GM04504 (cell line): Measurements from ENCODE around the gene COPS8.

ENCODE experiments used
- DNase-seq: peaks from one replicate; pipeline ENCODE4 v3.0.0-alpha.2; 2012; ENCODE audit warnings: low read depth

Gene COPS8

DNA sequence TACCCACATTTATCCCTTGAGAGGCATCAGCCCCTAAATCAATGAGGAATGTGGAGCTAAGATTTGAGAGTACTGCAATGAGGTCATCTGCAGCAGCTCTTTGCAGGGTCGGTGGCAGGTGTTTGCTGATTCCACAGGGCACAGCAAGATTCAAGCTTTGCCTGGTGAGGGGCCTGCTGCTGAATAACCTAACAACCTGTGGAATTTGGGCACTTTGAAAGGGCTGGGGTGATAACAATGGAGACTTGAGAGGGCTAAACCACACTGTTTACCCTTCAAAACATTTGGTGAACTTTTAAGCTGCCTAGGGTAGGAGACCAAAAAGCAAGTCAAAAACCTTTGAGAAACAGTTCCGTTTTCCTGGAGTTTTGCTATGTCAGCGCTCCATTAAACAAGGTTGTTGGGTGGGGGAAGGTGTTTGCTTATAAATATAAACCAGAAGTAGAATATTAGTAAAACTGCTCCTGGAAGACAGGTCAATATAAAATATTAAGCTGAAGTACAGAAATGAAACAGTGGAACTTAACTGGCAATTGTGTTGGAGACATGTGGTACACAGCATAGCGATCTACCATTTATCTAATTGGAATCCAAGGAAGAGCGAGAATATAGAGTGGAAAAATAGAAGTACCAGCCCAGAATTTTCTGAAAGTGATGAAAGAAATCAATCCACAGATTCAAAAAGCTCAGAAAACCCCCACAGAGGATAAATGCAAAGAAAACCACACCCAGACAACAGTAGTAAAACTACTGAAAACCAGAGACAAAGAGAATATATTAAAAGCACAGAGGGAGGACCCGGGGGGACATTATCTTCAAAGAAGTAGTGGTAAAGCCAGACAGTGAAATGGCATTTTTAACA lies 15.7 kb downstream of the COPS8 start:
- DNase-seq, result no peak

DNA sequence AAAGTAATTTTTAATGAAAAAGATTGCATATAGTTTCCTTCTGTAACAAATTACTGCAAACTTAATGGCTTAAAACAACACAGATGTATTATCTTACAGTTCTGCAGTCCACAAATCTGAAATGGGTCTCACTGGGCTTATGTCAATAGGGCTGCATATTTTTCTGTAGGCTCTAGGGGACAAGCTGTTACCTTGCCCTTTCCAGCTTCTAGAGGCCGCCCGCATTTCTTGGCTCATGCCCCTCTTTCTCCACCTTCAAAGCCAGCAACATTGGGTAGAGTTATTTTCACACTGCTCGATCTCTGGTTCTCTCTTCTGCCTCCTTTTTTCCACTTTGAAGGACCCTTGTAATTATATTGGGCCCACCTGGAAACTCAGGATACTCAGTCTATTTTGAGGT lies 16.7 kb downstream of the COPS8 start:
- no peak for DNase-seq

DNA sequence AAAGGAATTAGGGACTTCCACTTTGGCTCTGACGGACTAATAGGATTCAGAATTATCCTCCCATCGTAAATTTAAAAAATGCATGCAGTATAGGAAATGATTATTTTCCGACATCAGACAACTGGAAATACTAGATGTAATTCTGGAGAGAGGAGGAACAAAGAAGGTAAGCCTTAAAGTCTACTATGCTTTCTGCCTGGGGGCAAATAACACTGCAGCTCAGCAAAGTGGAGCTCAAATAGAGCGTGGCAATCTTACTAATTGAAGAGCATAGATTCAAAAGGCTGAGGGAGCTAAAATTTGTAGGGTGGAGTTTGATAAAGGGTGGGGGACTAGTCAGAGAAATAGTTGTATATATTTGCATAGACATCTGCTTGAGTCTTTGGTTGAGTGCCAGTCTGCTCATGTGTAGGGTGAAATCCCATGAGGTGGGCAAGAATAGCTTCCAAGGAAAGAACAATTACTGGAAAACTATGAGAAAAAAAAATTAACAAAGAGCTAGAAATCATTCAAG lies 23.8 kb downstream of the COPS8 start:
- no peak for DNase-seq

DNA sequence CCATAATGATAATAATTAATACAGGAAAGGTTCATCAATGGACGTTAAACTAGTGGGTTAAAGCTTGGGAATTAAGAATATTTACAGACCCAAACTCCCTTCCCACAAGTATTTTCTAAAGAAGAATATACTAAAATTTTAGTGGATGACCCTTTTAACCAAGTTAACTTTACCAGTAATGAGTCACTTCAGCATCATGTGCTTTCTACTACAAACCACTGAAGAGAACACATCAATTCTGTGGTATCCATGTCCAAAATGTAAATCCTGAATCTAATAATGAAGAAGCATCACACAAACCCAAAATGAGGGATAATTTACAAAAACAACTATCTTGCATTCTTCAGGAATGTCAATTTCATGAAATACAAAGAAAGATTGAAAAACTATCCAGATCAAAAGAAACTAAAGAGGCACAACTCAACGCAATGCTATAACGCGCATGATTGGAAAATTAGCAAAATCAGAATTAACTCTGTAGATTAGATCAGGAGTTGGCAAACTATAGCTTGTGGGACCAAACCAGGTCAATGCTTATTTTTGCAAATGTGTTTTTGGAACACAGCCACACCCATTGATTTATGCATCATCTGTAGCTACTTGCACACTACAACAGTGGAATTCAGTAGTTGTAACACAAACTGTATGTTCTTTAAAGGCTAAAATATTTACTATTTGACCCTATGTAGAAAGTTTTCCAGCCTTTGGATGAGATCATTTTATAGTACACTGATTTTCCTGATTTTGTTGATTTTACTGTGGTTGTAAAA lies 27.5 kb downstream of the COPS8 start:
- DNase-seq, result no peak

DNA sequence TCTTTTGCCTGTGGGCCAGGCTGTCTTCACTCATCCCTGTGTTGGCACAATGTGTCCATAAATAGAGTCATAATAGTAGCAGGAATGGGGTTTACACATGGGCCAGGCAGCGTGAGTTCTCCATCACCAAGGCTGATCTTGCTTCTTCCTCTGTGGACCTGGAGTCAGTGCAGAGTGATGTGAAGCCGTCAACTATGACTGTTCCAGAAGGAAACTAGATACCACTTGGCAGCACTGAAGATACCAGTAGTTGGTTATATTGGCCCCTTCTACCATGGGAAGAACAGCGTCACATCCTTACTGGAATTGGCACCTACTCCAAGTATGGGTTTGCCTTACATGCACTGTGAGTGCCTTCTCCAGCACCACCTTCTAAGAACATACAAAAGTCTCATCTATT lies 30.2 kb downstream of the COPS8 start:
- no peak for DNase-seq

DNA sequence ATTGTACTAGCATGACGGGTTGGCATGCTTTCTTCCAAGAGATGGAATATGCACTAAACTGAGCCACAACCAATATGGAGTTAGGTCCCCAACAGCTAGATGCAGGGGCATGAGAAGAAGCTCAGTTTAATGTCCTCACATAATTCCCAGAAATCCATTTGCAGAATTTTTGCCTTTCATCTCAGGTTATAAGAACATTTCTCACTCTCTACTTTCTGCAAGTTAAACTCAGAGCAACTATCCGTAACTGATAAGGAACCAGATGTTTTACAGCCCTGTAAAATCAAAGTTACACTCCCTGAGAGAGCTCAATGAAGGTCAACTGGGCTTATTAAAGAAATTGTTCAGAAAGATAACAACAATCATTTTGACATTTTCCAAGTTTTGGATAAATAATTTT lies 30.7 kb downstream of the COPS8 start:
- DNase-seq, result no peak

DNA sequence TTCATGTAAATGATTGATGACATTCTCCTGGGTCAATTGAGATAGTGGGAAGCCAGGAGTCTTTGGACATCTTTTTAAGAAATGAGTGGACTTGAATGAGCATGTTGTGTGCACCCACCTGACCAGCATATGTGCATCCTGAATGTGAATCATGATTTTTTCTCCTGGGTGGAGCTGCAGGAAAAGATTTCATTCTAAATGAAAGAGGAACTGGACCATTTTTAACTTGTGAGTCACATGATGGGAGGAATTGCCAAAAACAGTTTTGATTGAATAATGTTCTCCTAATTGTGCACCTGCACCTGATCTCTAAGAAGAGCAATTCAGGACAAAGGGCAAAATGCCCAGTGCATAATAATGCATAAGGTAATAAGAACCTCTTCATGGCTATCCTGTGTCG lies 32.3 kb downstream of the COPS8 start:
- no peak for DNase-seq

DNA sequence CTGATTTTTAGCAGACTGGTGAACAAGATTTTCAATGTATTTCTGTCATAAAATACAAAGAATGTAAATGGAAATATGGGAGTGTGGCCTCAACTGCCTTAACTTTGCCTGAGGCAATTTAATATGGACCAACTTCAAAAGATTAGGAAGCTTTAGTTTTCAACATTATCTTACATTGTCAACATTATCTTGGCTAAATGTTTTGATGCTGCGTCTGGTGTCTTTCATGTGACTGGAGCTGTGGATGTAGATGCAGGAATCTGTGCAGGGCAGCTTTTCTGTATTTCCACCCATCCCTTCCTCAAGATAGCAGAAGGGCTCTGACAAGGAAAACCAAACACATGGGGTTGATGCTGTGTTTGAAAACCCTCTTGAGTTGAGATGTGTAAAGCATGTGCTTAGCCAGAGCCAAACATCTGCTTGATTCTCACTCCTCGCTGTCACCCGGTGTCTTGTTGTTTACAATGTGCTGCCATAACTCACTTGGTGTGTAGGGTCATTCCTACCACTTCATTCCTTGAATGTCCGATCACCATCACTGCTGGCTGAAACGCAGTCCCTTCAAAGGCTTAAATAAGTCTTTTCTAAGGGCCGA lies 33.0 kb downstream of the COPS8 start:
- no peak for DNase-seq

DNA sequence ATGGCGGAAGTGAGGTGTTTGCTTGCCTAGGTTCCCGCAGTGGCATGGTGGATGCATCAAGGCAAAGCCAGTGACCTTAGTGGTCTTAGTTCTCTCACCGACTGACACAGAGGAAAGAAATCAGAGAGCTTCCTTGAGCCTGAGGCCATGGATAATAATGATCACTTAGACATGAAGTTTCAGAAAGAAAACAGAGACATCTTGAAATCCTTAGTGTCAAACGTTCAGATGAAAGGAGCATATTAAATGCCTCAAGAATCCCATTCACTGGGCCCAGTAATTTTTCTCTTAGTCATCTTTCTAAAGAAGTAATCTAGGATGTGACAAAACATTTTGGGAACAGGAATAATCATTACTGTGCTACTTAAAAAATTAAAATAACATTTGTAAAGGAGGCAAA lies 35.2 kb downstream of the COPS8 start:
- DNase-seq, result peak; percentile 44

DNA sequence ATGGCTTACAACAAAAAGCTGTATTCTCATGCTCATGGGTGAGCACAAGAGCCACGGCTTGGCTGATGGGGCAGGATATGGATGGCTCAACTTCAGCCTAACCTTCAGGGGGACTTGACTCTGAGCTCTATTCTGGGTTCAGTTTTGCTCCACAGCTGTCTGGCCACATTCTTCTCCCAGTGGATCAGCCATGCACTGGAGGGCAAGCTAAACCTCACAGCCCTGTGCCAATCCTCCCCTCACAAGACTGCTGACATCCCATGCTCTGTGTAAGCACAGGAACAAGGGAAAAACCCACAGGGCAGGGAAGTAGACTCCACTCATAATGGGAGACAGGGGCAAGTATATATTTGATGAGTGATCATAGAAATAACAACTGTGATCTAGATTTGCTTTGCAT lies 35.6 kb downstream of the COPS8 start:
- DNase-seq, result no peak

DNA sequence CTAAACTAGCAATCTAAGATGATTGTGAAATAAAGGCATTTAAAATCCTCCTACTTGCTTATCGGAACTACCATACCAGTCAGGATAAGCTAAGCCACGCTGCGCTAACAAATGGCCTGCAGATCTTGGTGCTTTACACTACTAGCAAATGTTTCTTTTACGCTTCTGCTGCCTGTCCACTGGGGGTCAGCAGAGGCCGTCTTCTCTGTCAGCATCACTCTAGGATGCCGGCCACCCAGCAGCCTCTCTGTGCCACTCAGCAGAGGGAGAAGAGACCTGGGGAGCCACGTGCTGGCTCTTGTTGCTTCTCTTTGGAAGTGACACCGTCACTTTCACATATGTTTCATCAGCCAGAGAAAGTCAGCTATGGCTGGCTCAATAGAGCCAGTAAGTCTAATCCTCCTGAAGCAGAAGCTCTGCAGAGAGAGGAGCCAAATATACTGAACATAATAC lies 36.6 kb downstream of the COPS8 start:
- DNase-seq, result peak; percentile 40

DNA sequence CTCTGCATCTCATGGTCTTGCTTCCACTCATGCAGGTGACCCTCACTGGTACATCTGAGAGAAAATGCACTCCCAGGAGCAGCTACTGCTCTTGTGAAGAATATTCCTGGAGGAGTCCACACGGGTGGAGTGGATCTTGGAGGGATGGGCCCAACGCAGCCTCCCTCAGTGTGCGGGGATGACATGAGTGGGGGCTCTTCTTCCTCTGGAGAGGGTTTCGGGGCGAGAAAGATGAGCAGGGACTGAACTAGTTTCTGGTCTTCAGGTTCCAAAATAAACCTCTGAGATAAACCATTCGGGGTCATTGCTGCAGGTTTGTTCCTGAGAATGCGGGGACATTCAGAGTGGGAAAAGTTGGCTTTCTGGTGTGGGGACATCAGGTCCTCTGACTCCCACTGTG lies 39.1 kb downstream of the COPS8 start:
- DNase-seq, result no peak

DNA sequence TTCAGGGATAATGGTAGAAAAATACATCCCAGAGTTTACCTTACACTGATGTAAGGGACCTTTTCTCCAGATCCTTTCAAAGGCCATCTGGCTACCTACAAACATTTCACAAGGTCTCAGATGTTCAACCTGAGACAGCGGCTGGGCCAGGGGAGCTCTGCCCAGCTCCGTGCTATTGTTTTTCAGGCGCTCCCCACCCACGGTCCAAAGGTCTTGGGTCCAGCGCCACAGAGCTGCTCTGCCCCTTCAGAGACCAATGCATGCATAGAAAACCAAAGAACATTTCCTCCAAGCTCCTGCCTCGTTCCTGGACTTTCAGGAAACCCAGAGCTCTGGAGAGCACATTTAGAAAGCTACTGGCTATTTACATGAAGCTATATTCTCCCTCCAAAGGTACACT lies 40.3 kb downstream of the COPS8 start:
- DNase-seq, result no peak

DNA sequence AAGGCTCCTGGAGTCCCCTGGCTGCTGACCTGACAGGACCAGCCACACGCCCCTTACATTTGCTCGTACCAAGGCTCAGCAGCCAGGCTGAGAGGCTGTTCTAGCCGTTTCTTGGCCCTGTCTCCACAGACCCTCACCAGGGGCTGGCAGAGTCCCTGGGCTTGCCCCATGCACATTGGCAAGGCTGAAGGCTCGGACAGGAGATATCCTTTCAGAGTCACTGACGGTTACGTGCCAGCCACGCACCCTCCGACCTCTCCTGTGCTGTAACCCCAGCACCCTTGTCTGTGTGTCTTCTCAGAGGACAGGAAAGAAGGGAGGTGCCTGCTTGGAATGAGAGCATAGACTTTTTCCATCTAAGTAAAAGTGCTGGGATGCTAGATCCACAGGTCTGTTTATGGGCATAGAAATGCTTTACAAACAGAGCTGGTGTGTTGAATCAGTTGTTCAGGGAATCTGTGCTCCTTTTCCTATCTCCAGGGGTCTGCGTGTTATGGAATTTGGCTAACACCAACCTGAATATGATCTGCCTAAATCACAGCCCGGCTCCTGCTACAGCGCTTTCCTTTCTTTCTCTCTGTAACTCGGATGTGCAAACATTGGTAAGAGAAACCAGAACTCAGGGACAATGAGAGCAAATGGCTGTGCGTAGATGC lies 41.0 kb downstream of the COPS8 start:
- DNase-seq, result no peak

DNA sequence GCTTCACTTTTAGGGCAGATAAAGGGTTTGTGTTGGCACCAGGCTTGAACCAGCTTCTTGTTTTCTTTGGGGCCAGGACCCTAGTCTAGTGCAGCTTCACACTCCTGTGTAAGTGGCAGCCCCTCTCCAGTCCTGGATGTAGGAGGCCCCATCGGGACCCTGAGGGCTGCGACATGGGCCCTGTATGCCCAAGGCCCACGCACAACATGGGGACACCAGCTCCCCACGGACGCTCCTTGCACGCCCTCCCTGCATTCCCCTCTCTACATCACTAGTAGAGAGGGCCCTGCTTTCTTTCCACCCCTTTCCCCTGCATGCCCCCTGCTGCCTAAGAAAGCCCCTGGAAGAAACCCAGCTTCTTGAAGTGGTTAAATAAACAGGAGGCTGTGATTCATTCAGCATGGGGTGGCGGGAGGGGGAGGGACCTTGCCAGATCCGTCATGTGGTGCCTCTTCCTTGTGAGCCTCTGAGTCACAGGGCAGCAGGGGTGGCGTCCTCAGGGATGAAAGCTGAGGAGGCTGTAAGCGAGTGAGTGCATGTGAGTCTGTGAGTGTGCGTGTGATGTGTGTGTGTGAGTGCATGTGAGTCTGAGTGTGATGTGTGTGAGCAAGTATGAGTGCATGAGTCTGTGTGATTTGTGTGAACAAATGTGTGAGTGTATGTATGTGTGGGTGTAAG lies 42.5 kb downstream of the COPS8 start:
- peak; percentile 98 for DNase-seq

DNA sequence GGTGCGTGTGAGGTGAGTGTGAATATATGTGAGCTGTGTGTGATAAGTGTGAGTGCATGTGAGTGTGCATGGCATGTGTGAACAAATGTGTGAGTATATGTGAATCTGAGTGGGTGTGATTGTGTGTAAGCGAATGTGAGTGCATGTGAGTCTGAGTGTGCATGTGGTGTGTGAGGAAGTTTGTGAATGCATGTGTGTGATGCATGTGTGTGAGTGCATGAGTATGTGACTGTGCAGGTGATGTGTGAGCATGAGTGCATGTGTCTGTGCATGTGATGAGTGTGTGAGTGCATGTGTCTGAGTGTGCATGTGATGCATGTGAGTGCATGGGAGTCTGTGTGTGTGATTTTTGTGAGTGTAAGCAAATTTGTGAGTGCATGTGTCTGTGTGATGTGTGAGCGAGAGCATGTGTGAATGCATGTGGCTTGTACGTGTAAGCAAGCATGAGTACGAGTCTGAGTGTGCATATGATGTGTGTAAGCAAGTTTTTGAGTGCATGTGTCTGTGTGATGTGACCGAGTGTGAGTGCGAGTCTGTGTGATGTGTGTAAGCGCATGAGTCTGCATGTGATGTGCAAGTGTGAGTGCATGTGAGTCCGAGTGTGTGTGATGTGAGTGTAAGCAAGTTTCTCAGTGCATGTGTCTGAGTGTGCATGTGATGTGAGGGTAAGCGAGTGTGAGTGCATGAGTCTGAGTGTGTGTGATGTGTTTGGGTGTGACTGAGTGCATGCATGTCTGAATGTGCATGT lies 43.3 kb downstream of the COPS8 start:
- DNase-seq, result no peak

DNA sequence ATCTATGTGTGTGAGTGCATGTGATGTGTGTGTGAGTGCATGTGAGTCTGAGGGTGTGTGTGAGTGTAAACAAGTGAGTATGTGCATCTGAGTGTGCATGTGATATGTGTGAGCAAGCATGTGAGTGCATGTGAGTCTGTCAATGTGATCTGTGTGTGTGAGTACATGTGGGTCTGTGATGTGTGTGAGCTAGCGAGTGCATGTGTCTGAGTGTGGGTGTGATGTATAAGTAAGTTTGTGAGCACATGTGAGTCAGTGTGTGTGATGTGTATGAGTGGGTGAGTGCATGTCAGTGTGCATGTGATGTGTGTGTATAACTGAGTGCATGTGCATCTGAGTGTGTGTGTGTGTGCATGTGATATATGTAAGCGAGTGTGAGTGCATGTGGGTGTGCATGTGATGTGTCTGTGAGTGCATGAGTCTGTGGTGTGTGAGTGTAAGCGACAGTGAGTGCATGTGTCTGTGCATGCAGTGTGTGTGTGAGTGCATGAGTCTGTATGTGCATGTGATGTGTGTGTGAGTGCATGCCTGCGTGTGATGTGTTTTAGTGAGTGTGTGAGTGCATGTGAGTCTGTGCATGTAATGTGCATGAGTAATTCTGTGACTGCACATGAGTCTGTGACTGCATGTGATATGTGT lies 44.1 kb downstream of the COPS8 start:
- no peak for DNase-seq

DNA sequence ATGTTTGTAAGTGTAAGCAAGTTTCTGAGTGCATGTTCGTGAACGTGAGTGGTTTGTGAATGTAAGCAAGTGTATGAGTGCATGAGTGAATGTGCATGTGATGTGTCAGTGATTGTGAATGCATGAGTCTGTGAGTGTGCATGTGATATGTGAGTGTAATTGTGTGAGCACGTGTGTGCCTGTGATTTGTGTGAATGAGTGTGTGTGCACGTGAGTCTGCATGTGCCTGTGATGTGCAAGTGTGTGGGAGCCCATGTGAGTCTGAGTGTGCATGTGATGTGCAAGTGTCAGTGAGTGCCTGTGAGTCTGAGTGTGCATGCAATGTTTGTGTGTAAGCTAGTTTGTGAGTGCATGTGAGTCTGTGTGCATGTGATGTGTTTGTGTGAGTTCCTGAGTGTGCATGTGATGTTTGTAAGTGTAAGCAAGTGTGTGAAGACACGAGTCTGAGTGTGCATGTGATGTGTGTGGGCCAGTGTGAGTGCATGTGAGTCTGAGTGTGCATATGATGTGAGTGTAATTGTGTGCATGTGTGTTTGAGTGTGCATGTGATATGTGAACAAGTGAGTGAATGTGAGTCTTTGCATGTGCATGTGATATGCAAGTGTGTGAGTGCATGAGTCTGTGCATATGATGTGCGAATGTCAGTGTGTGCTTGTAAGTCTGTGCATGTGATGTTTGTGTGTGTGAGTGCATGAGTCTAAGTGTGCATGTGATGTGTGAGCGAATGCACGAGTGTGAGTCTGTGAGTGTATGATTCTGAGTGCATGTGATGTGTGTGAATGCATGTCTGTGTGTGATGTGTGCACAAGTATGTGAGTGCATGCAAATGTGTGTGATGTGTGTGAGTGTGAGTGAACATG lies 45.1 kb downstream of the COPS8 start:
- DNase-seq, result no peak

DNA sequence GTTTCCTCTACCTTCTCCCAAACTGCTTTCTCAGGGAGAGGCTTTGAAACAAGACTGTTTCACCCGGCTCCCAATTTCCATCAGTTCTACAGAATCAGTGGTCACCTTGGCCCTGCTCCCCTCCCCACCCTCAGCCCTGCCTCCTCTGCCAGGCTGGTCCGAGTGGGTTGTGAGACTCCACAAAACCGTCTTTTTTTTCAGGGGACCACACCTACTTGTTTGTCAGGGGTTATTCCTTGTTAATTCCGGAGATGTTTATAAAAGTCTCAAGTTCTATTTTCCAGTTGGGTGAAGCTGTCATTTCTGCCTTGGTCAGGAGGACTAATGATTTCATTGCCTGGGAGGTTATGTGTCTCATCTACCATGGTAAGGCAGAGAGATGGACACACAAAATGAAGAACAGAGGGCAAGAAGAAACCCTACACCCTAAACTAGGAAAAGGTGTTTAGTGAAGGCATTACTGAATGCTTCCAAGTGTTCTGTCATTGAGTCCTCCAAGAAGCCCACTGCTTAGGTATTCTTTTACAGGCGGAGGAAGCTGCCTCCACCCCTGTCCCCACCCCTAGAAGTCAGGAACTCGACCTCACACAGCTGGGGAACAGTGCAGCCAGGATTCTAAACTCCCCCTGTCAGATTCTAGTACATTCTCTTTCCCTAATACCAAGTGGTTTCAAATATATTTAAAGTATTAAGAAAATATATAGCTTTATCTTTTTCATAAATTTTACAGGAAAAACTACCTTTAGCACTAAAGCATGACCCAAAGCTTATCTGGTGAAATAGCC lies 46.3 kb downstream of the COPS8 start:
- DNase-seq, result no peak
